ENCODE measurements around the gene ZMAT5. TPM values are rescaled to one million over a fixed set of nuclear protein-coding genes. Genes with fewer than 3 reads are reported as not detected.

Gene ZMAT5
- total RNA-seq (2016; rRNA removed; fragmentation: Illumina TruSeq; extraction: Trizol) (27.8 and 34.7 TPM in 2 replicates), polyA plus RNA-seq (2011; rRNA removed) (20.7 and 23.3 TPM in 2 replicates), polyA minus RNA-seq (2011; rRNA and poly(A)+ RNA removed; ENCODE audit: low replicate concordance) (4.4 and 7.5 TPM in 2 replicates), Bru-seq, nascent RNA (percentile 51 among the genes with signal in this experiment), BruChase-seq, experiment 1, labeled RNA remaining after a 6-hour chase (percentile 48 among the genes with signal in this experiment), BruChase-seq, experiment 2, labeled RNA remaining after a 2-hour chase (percentile 50 among the genes with signal in this experiment)
- 11.5 and 12.9 TPM in 2 replicates for total RNA-seq (2016; cell fraction: cytosol; rRNA removed; fragmentation: Illumina TruSeq; extraction: Trizol; ENCODE audit: low read depth)
- total RNA-seq (2016; cell fraction: insoluble cytoplasmic fraction; rRNA removed; fragmentation: Illumina TruSeq; extraction: Trizol), result 26.3 and 38.9 TPM in 2 replicates
- 9.5 and 12.3 TPM in 2 replicates for total RNA-seq (2016; cell fraction: membrane; rRNA removed; fragmentation: Illumina TruSeq; extraction: Trizol)
- total RNA-seq (2016; cell fraction: nucleus; rRNA removed; fragmentation: Illumina TruSeq; extraction: Trizol), result 9.1 and 10.6 TPM in 2 replicates
- 17.4 and 24.4 TPM in 2 replicates for polyA plus RNA-seq (2011; cell fraction: cytosol; rRNA removed)
- polyA plus RNA-seq (2011; cell fraction: nucleus; rRNA removed), result 14.3 and 16.6 TPM in 2 replicates
- 11.6 and 14.1 TPM in 2 replicates for polyA plus RNA-seq (2012)
- 9.4 and 11.6 TPM in 2 replicates for polyA plus RNA-seq (2016; cell fraction: cytosol; fragmentation: Illumina TruSeq; extraction: Trizol; ENCODE audit: low read depth)
- polyA plus RNA-seq (2016; cell fraction: insoluble cytoplasmic fraction; fragmentation: Illumina TruSeq; extraction: Trizol; ENCODE audit: low read depth), result 32.3 and 35.6 TPM in 2 replicates
- 8.4 and 9.8 TPM in 2 replicates for polyA plus RNA-seq (2016; cell fraction: membrane; fragmentation: Illumina TruSeq; extraction: Trizol; ENCODE audit: low read depth)
- 15.3 and 17.8 TPM in 2 replicates for polyA plus RNA-seq (2016; cell fraction: nucleus; fragmentation: Illumina TruSeq; extraction: Trizol; ENCODE audit: insufficient read depth, low read depth)
- 4.7 and 6.3 TPM in 2 replicates for polyA minus RNA-seq (2011; cell fraction: cytosol; rRNA and poly(A)+ RNA removed)
- 2.8 and 4.1 TPM in 2 replicates for polyA minus RNA-seq (2011; cell fraction: nucleus; rRNA and poly(A)+ RNA removed)
- long read RNA-seq, experiment 1, transcript ZMAT5-201 (6 exons, 899 nt), result major isoform, 5 of 35 reads
- long read RNA-seq, experiment 1, partial matches to known transcripts, result 2 of 35 reads
- long read RNA-seq, experiment 1, other reads (novel, unspliced or antisense), result 28 of 35 reads
- long read RNA-seq, experiment 2, transcript ZMAT5-201 (6 exons, 899 nt), result major isoform, 8 of 45 reads
- long read RNA-seq, experiment 2, partial matches to known transcripts, result 5 of 45 reads
- long read RNA-seq, experiment 2, other reads (novel, unspliced or antisense), result 32 of 45 reads

- Histone ChIP-seq H3K4me2 (ENCODE audit: low read depth, low read length) (peak within 1 kb of the TSS; percentile 87), H4K20me1 (ENCODE audit: insufficient read depth, low read length) (no peaks in the 10 kb centered on the region), H3K9me3 (ENCODE audit: low read length) (no peaks in the 10 kb centered on the region), H3K36me3 (replicated peaks in 1 of 2; ENCODE audit: control insufficient read depth in 1 of 2, insufficient read depth in 2 of 2, low read length in 2 of 2) (no peaks in the 10 kb centered on the region; a peak in 1 of 5 replicates), H3K4me1 (ENCODE audit: insufficient read depth, low read length) (peaks cover 57% of the 10 kb centered on the region), H3K4me3 (replicated peaks in 1 of 3; ENCODE audit: insufficient read depth in 1 of 3, low read depth in 2 of 3, low read length in 3 of 3) (peak within 1 kb of the TSS; percentile 95), H3K79me2 (ENCODE audit: insufficient read depth, low read length) (peaks cover 33% of the 10 kb centered on the region), H3K27ac (ENCODE audit: extremely low read length, insufficient read depth, low read length) (peak within 1 kb of the TSS; percentile 88), H2AFZ (ENCODE audit: low read length) (peak within 1 kb of the TSS; percentile 71), H3K27me3 (ENCODE audit: control insufficient read depth in 1 of 2, insufficient read depth in 2 of 2, low read length in 2 of 2) (peaks cover 0 to 4% of the 10 kb centered on the region in 2 experiments; a peak in 1 of 5 replicates), H3K9ac (ENCODE audit: insufficient read depth, low read depth, low read length) (peak within 1 kb of the TSS; percentile 94)
- BruUV-seq (replicated peaks), result no TSS peak
- intact Hi-C loops (cut with micrococcal nuclease; ENCODE audit: unreplicated experiment) (loop anchor here (1.0 to 2.0 kb wide), 3 partner anchors 16 to 116 kb away; partner anchors contain the start of genes ASCC2 and MTMR3), in situ Hi-C loops (cut with HindIII; ENCODE audit: extremely low pct_ligation_motif_present, low pct_unique_long_range_greater_than_20kb) (no loop called here)
- CTCF ChIA-PET (ENCODE audit: low intra/inter-chr PET ratio, low total read pairs), result no interaction called here
- ATAC-seq, result peak; percentile 94
- POLR2A ChIA-PET, result interaction anchor here (0.8 to 2.2 kb wide), 20 partner anchors 10 to 657 kb away, joined by 3 to 31 read pairs (median 4); partner anchors contain the start of genes ASCC2 and TBC1D10A
- FAIRE-seq, result peak; percentile 92
- 2% methylated on average over 24 of the region's 32 CpGs for WGBS (ENCODE audit: low lambda C conversion rate)
- peak; percentile 96 for DNase-seq (ENCODE audit: low spot score)
- TF ChIP-seq ZNF746 (CRISPR knock-in tag; IDR thresholded peaks at IDR 0.05) (no peak), SMAD9 (CRISPR knock-in tag; IDR thresholded peaks at IDR 0.05) (no peak), SMARCE1 (IDR thresholded peaks at IDR 0.05; ENCODE audit: borderline replicate concordance) (no peak), ZNF207 (IDR thresholded peaks at IDR 0.05; ENCODE audit: borderline replicate concordance) (no peak), ZNF362 (CRISPR knock-in tag; IDR thresholded peaks at IDR 0.05; ENCODE audit: borderline replicate concordance) (no peak), GPN1 (CRISPR knock-in tag; IDR thresholded peaks at IDR 0.05; ENCODE audit: borderline replicate concordance) (0 out of 2 replicates have a peak, but pooled peaks have one; percentile 32), MIER2 (CRISPR knock-in tag; IDR thresholded peaks at IDR 0.05) (no peak), ZMYM4 (CRISPR knock-in tag; IDR thresholded peaks at IDR 0.05) (no peak; the same call in 1 of the 2 replicates), THAP11 (CRISPR knock-in tag; IDR thresholded peaks at IDR 0.05) (peak; percentile 98; the same call in 1 of the 2 replicates), ZBTB39 (CRISPR knock-in tag; IDR thresholded peaks at IDR 0.05) (no peak), IRX3 (CRISPR knock-in tag; IDR thresholded peaks at IDR 0.05; ENCODE audit: borderline replicate concordance, low read depth) (peak; percentile 50; the same call in 1 of the 2 replicates), ZNF691 (CRISPR knock-in tag; IDR thresholded peaks at IDR 0.05; ENCODE audit: borderline replicate concordance, low read depth) (no peak)
Measured at GRCh38 chr22:29766632-29767170, at the start of gene ZMAT5. ZMAT5 (minus strand) TSS chr22:29767007; CDS start chr22:29748544, 18,463 bp downstream.
